Fibroblast of lung (primary cell): Measurements from ENCODE around the gene AIMP2.

Experiments
- EZH2 ChIP-seq: IDR thresholded peaks from 2 replicates; pipeline ENCODE4 v1.5.1; 2012; ENCODE audit warnings: low read length, control low read depth, mild to moderate bottlenecking; ENCODE audit errors: missing control alignments
- TF ChIP-seq, protein P1 (sequence below), 2 donors: IDR thresholded peaks in 1 of 2; conservative IDR thresholded peaks in 1 of 2; 1 replicate in 1 of 2; 2 replicates in 1 of 2; pipeline ENCODE4 v1.5.1; 2011 to 2012; ENCODE audit warnings: low read length in 2 of 2, control low read depth in 1 of 2, inconsistent platforms in 1 of 2, low read depth in 1 of 2, mild to moderate bottlenecking in 1 of 2

DNA sequence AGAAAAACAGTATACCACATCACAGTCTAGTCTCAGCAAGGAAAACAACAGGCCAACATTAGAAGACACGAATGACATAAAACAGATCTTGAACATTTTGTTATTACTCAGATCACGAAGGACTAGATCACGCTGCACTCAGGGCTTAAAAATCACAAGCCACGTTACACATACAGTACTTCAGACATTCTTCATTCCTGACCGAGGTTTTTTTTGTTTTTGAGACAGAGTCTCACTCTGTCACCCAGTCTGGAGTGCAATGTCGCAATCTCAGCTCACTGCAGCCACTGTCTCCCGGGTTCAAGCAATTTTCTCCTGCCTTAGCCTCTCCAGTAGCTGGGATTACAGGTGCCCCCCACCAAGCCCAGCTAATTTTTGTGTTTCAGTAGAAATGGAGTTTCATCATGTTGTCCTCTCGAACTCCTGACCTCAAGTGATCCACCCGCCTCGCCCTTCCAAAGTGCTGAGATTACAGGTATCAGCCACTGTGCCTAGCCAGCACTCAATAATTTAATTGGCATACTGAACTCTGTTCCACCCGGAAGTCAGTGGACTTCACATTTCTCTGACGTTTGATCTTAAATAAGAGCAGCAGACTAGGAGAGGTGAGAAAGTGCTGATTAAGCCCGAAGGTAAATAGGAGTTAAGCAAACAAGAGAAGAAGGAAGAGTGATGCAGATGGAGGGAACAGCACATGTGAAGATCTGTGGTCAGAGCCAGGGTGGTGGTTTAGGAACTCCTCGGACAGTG lies 3.5 kb downstream of the AIMP2 start:
- TF ChIP-seq EZH2 = no peak
- TF ChIP-seq, protein P1, sequence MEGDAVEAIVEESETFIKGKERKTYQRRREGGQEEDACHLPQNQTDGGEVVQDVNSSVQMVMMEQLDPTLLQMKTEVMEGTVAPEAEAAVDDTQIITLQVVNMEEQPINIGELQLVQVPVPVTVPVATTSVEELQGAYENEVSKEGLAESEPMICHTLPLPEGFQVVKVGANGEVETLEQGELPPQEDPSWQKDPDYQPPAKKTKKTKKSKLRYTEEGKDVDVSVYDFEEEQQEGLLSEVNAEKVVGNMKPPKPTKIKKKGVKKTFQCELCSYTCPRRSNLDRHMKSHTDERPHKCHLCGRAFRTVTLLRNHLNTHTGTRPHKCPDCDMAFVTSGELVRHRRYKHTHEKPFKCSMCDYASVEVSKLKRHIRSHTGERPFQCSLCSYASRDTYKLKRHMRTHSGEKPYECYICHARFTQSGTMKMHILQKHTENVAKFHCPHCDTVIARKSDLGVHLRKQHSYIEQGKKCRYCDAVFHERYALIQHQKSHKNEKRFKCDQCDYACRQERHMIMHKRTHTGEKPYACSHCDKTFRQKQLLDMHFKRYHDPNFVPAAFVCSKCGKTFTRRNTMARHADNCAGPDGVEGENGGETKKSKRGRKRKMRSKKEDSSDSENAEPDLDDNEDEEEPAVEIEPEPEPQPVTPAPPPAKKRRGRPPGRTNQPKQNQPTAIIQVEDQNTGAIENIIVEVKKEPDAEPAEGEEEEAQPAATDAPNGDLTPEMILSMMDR (conservative IDR thresholded peaks at IDR 0.05 in 1 of 2, IDR thresholded peaks at IDR 0.05 in 1 of 2; ENCODE audit: low read depth in 1 of 2, low read length in 2 of 2) = no peak
